Gastroesophageal sphincter (tissue), 4 donors: ENCODE data around the gene ITM2C. TPM values are rescaled to one million over a fixed set of nuclear protein-coding genes. Genes with fewer than 3 reads are reported as not detected.

ENCODE experiments used
- ATAC-seq: fragments of 150-250 bp; one replicate; pipeline ENCODE4 v1.9.1; 2016; ENCODE audit warnings: mild to moderate bottlenecking, moderate library complexity
- H3K27ac ChIP-seq, 4 donors: fragments of 200-600 bp; sonication (generic) in 3 of 4; 1 replicate in 3 of 4; 2 replicates in 1 of 4; pipeline ENCODE4 v1.5.1; 2016 to 2019
- H3K27me3 ChIP-seq: fragments of 200-600 bp; sonication (generic); one replicate; pipeline ENCODE4 v1.5.1; 2019
- H3K36me3 ChIP-seq, 2 donors: fragments of 200-600 bp; sonication (generic); one replicate each; pipeline ENCODE4 v1.5.1; 2019; ENCODE audit warnings: control low read depth in 1 of 2
- H3K4me1 ChIP-seq, 3 donors: fragments of 200-600 bp; sonication (generic); 1 replicate in 2 of 3; 2 replicates in 1 of 3; pipeline ENCODE4 v1.5.1; 2016 to 2019; ENCODE audit warnings: control low read depth in 2 of 3
- H3K4me3 ChIP-seq, 2 donors: fragments of 200-600 bp; sonication (generic); one replicate each; pipeline ENCODE4 v1.5.1; 2019; ENCODE audit warnings: mild to moderate bottlenecking in 1 of 2, moderate library complexity in 1 of 2
- H3K9me3 ChIP-seq, 3 donors: fragments of 200-600 bp; sonication (generic); one replicate each; pipeline ENCODE4 v1.5.1; 2017 to 2019; ENCODE audit warnings: control low read depth in 2 of 3
- CTCF ChIP-seq, 4 experiments: fragments of 200-600 bp in 2 of 4; fragments of 450-650 bp in 2 of 4; sonication (generic) in 1 of 4; IDR thresholded peaks; one replicate each; pipeline ENCODE4 v1.5.1; 2017 to 2019; ENCODE audit warnings: antibody characterized with exemption in 4 of 4, mild to moderate bottlenecking in 2 of 4, moderate library complexity in 2 of 4
- EP300 ChIP-seq: sonication (generic); formaldehyde crosslinking; IDR thresholded peaks from one replicate; pipeline ENCODE4 v1.6.1; 2017; ENCODE audit warnings: antibody characterized with exemption, mild to moderate bottlenecking
- POLR2A ChIP-seq, 2 donors: fragments of 450-650 bp; IDR thresholded peaks; one replicate each; pipeline ENCODE4 v1.6.1; 2017; ENCODE audit warnings: antibody characterized with exemption in 2 of 2, mild to moderate bottlenecking in 2 of 2, moderate library complexity in 1 of 2
- POLR2AphosphoS5 ChIP-seq: sonication (generic); formaldehyde crosslinking; IDR thresholded peaks from one replicate; pipeline ENCODE4 v1.6.1; 2017; ENCODE audit warnings: antibody characterized with exemption
- WGBS, 2 donors: methylation state at CpG; one replicate each; pipeline ENCODE4 v1.1.5; 2018; ENCODE audit warnings: low coverage in 1 of 2; 5-methylcytosine and 5-hydroxymethylcytosine counted together
- total RNA-seq, 4 donors: library from RNA; depleted of rRNA; stranded (reverse); fragments of >200 nt; gene quantifications; one replicate each; pipeline ENCODE4 v1.1.0, GENCODE V29; 2016

Gene ITM2C
- total RNA-seq, 4 donors from 2014 or later = 70.2 to 141 (median 84.0) TPM

GRCh38 chr2:230829959-230830358, 34.8 kb upstream of the ITM2C start:
- Histone ChIP-seq H3K36me3 (no peaks in the 10 kb centered on the region), H3K27ac (no peak overlapping the region), H3K27me3 (peaks cover 43% of the 10 kb centered on the region), H3K4me3 (no peak overlapping the region), H3K4me1 (peaks cover 0 to 13% (median 8%) of the 10 kb centered on the region in 3 donors), H3K9me3 (peaks cover 0 to 7% (median 0%) of the 10 kb centered on the region in 3 donors)
- no CpG with 5 or more reads among the region's 7 CpGs for WGBS, 2 donors
- ATAC-seq = no peak
- no peak for TF ChIP-seq CTCF (IDR thresholded peaks at IDR 0.05)
- TF ChIP-seq EP300 = no peak
- no peak for TF ChIP-seq POLR2A (IDR thresholded peaks at IDR 0.05)
- TF ChIP-seq POLR2AphosphoS5 = no peak

- H3K4me1 ChIP-seq = peaks cover 0 to 13% (median 8%) of the 10 kb centered on the region in 3 donors
- no peak for TF ChIP-seq POLR2AphosphoS5
- no peak for TF ChIP-seq CTCF (IDR thresholded peaks at IDR 0.05)
- TF ChIP-seq POLR2A (IDR thresholded peaks at IDR 0.05) = no peak
- TF ChIP-seq EP300 = no peak
- 80 to 90% methylated on average over 2 to 7 of the region's 7 CpGs for WGBS, 2 donors
- no peak for ATAC-seq
- no peak overlapping the region for H3K4me3 ChIP-seq
- no peak overlapping the region for H3K27ac ChIP-seq
- peaks cover 43% of the 10 kb centered on the region for H3K27me3 ChIP-seq
- H3K9me3 ChIP-seq = peaks cover 0 to 7% (median 0%) of the 10 kb centered on the region in 3 donors
- H3K36me3 ChIP-seq = no peaks in the 10 kb centered on the region
Observed at GRCh38 chr2:230830428-230830827, 34.3 kb upstream of the ITM2C start.

GRCh38 chr2:230840301-230840700, 24.4 kb upstream of the ITM2C start:
- TF ChIP-seq EP300 = no peak
- no peak for TF ChIP-seq POLR2AphosphoS5
- TF ChIP-seq POLR2A (IDR thresholded peaks at IDR 0.05) = no peak
- no peak for TF ChIP-seq CTCF (IDR thresholded peaks at IDR 0.05)
- 20 to 80% methylated on average over 1 to 2 of the region's 2 CpGs for WGBS, 2 donors

GRCh38 chr2:230842473-230842872, 22.3 kb upstream of the ITM2C start:
- peaks cover 0 to 19% (median 0%) of the 10 kb centered on the region in 3 donors for H3K9me3 ChIP-seq
- ATAC-seq = no peak
- TF ChIP-seq EP300 (no peak), POLR2AphosphoS5 (no peak), POLR2A (IDR thresholded peaks at IDR 0.05) (no peak), CTCF (IDR thresholded peaks at IDR 0.05) (no peak)
- peaks cover 0 to under 1% (median 0%) of the 10 kb centered on the region in 3 donors for H3K4me1 ChIP-seq
- WGBS, 2 donors = 46 to 55% methylated on average over 2 to 6 of the region's 6 CpGs
- H3K36me3 ChIP-seq = no peaks in the 10 kb centered on the region
- H3K27me3 ChIP-seq = peaks cover 5% of the 10 kb centered on the region
- no peak overlapping the region for H3K4me3 ChIP-seq
- H3K27ac ChIP-seq = no peak overlapping the region

More at GRCh38 chr2:230840301-230840700, 24.4 kb upstream of the ITM2C start:
- Histone ChIP-seq H3K4me3 (no peak overlapping the region), H3K4me1 (no peaks in the 10 kb centered on the region), H3K27ac (no peak overlapping the region), H3K9me3 (peaks cover 0 to 12% (median 0%) of the 10 kb centered on the region in 3 donors), H3K36me3 (no peaks in the 10 kb centered on the region), H3K27me3 (peaks cover 5% of the 10 kb centered on the region)
- no peak for ATAC-seq

- Histone ChIP-seq H3K9me3 (peaks cover 0 to 17% (median 0%) of the 10 kb centered on the region in 3 donors), H3K4me3 (no peak overlapping the region), H3K27ac (no peak overlapping the region), H3K27me3 (peaks cover 5% of the 10 kb centered on the region), H3K36me3 (no peaks in the 10 kb centered on the region), H3K4me1 (peaks cover 0 to 7% (median 2%) of the 10 kb centered on the region in 3 donors)
- whole genome bisulfite sequencing, 2 donors = 81 to 87% methylated on average over 4 of the region's 4 CpGs
- ATAC-seq = no peak
- no peak for TF ChIP-seq POLR2AphosphoS5
- TF ChIP-seq CTCF (IDR thresholded peaks at IDR 0.05) = no peak
- no peak for TF ChIP-seq POLR2A (IDR thresholded peaks at IDR 0.05)
- no peak for TF ChIP-seq EP300
Observed at GRCh38 chr2:230843132-230843531, 21.6 kb upstream of the ITM2C start.
